Activated CD8-positive, alpha-beta memory T cell treated with anti-CD3 and anti-CD28 coated beads, Interleukin-2, amount 50 U/mL, for 1 hour (primary cell): ENCODE results near the gene VWCE.
A peak's percentile ranks its signal among the peaks of the same experiment; 100 is the strongest.

Experiments used
- DNase-seq: peaks from one replicate; pipeline ENCODE4 v3.0.0-alpha.2; 2020; ENCODE audit errors: extremely low read depth

The VWCE gene

GRCh38 chr11:61280883-61281580, 14.1 kb downstream of the VWCE start:
- no peak for DNase-seq

- DNase-seq: no peak
These were observed 15.0 kb downstream of the VWCE start for GRCh38 chr11:61279934-61280659.

- DNase-seq: no peak
These were observed 17.1 kb downstream of the VWCE start for GRCh38 chr11:61278001-61278470.

- DNase-seq: no peak
These were observed 17.7 kb downstream of the VWCE start for GRCh38 chr11:61277186-61278000.

GRCh38 chr11:61275191-61275590, 19.9 kb downstream of the VWCE start:
- DNase-seq: no peak

- no peak for DNase-seq
These were observed 21.0 kb downstream of the VWCE start for GRCh38 chr11:61274084-61274483.

- no peak for DNase-seq
These were observed 21.7 kb downstream of the VWCE start for GRCh38 chr11:61273178-61274078.

- DNase-seq: no peak
These were observed 22.4 kb downstream of the VWCE start for GRCh38 chr11:61272731-61273130.

GRCh38 chr11:61270354-61271076, 24.6 kb downstream of the VWCE start:
- no peak for DNase-seq

GRCh38 chr11:61268588-61269250, 26.4 kb downstream of the VWCE start:
- no peak for DNase-seq

- DNase-seq: no peak
These were observed 27.7 kb downstream of the VWCE start for GRCh38 chr11:61267437-61267841.

- no peak for DNase-seq
These were observed 28.5 kb downstream of the VWCE start for GRCh38 chr11:61266602-61267001.

- no peak for DNase-seq
These were observed 29.8 kb downstream of the VWCE start for GRCh38 chr11:61265357-61265756.

GRCh38 chr11:61264795-61265194, 30.3 kb downstream of the VWCE start:
- no peak for DNase-seq

- DNase-seq: no peak
These were observed 30.7 kb downstream of the VWCE start for GRCh38 chr11:61264371-61264770.

- no peak for DNase-seq
These were observed 35.8 kb downstream of the VWCE start for GRCh38 chr11:61259363-61259762.

GRCh38 chr11:61258546-61258945, 36.6 kb downstream of the VWCE start:
- DNase-seq: no peak

GRCh38 chr11:61256710-61257482, 38.2 kb downstream of the VWCE start:
- no peak for DNase-seq

GRCh38 chr11:61254403-61255025, 40.6 kb downstream of the VWCE start:
- DNase-seq: peak; percentile 13
